Activated B cell treated with CpG ODN at 0.5 μM for 24 hours (primary cell): ENCODE data around the gene MLLT1. TPM values are rescaled to one million over a fixed set of nuclear protein-coding genes. Genes with fewer than 3 reads are reported as not detected.

ENCODE experiments used
- ATAC-seq: fragments of 200-7000 bp; cut with Tn5 transposase; one replicate; pipeline ENCODE4 v1.10.0; 2021; ENCODE audit warnings: low read depth, mild to moderate bottlenecking, moderate library complexity
- CTCF ChIA-PET: fragments of 350-600 bp; sonication (Branson Sonifier 250); formaldehyde crosslinking; loops from one replicate; lab custom pipeline; 2021; ENCODE audit warnings: antibody characterized with exemption; lab: Charles Lee
- POLR2A ChIA-PET: fragments of 350-600 bp; sonication (Branson Sonifier 250); formaldehyde crosslinking; loops from one replicate; lab custom pipeline; 2021; ENCODE audit warnings: antibody characterized with exemption; lab: Charles Lee
- DNase-seq: peaks from one replicate; pipeline ENCODE4 v3.0.0; 2022
- H3K27ac Mint-ChIP-seq: one replicate; pipeline ENCODE4 v1.8.0; 2020; ENCODE audit warnings: mixed read lengths
- H3K27me3 Mint-ChIP-seq: one replicate; pipeline ENCODE4 v1.8.0; 2021; ENCODE audit warnings: mixed read lengths
- H3K36me3 Mint-ChIP-seq: one replicate; pipeline ENCODE4 v1.8.0; 2021; ENCODE audit warnings: low read depth, mixed read lengths
- H3K4me1 Mint-ChIP-seq: one replicate; pipeline ENCODE4 v1.8.0; 2021; ENCODE audit warnings: mixed read lengths
- H3K4me3 Mint-ChIP-seq: one replicate; pipeline ENCODE4 v1.8.0; 2020; ENCODE audit warnings: mild to moderate bottlenecking, mixed read lengths
- H3K9me3 Mint-ChIP-seq: one replicate; pipeline ENCODE4 v1.8.0; 2020; ENCODE audit warnings: mixed read lengths
- intact Hi-C: fragments of 100-400 bp; cut with micrococcal nuclease; formaldehyde crosslinking; loops from one replicate; pipeline ENCODE4 v1.15.1; 2024
- total RNA-seq: library from RNA; stranded (reverse); gene quantifications from 2 replicates; pipeline ENCODE4 v1.2.3, GENCODE V29; 2022
- TF ChIP-seq, protein P1 (sequence below): fragments of 200-600 bp; IDR thresholded peaks from one replicate; pipeline ENCODE4 v1.8.0; 2022; ENCODE audit warnings: antibody characterized with exemption, mild to moderate bottlenecking

MLLT1 gene
- total RNA-seq, 1 donor from 2014 or later, result 41.3 TPM

DNA sequence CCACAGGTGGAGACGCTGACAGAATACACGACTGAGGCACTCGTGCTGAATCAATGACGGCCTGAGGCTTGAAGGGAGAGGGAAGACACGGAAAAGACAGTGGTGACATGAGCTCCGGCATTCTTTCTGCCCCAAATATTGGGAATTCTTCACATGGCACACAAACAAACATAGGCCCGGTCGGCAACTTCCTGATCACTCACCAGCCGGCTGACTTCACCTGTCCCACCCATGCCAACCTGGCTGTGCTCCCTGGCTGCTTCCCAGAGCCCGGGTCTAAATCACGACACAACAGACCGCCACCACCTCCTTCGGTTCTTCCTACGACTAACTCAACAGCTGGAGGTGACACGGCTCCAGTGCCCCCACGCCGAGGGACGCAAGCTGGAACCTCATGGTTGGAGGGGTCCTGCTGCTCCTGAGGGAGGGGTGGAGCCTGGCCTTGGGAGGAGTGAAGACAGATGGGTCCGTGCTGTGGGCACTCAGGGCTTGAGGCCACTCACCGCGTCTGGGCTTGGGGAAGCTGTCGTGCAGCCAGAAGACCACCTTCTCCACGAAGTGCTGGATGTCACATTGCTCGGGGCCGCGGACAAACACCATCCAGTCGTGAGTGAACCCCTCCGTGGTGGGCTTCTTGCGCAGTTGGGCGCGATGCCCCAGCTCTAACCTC lies 9.6 kb downstream of the MLLT1 start:
- ChIA-PET POLR2A (no interaction called here), CTCF (no interaction called here)
- no peaks in the 10 kb centered on the region for H3K27me3 Mint-ChIP-seq
- DNase-seq (no peak), ATAC-seq (no peak)
- TF ChIP-seq, protein P1, sequence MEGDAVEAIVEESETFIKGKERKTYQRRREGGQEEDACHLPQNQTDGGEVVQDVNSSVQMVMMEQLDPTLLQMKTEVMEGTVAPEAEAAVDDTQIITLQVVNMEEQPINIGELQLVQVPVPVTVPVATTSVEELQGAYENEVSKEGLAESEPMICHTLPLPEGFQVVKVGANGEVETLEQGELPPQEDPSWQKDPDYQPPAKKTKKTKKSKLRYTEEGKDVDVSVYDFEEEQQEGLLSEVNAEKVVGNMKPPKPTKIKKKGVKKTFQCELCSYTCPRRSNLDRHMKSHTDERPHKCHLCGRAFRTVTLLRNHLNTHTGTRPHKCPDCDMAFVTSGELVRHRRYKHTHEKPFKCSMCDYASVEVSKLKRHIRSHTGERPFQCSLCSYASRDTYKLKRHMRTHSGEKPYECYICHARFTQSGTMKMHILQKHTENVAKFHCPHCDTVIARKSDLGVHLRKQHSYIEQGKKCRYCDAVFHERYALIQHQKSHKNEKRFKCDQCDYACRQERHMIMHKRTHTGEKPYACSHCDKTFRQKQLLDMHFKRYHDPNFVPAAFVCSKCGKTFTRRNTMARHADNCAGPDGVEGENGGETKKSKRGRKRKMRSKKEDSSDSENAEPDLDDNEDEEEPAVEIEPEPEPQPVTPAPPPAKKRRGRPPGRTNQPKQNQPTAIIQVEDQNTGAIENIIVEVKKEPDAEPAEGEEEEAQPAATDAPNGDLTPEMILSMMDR, result no peak
- H3K4me1 Mint-ChIP-seq, result peaks cover 3% of the 10 kb centered on the region
- intact Hi-C loops, result no loop called here
- H3K9me3 Mint-ChIP-seq, result no peaks in the 10 kb centered on the region
- H3K27ac Mint-ChIP-seq, result no peak overlapping the region
- H3K36me3 Mint-ChIP-seq, result peaks cover 45% of the 10 kb centered on the region
- no peak overlapping the region for H3K4me3 Mint-ChIP-seq

DNA sequence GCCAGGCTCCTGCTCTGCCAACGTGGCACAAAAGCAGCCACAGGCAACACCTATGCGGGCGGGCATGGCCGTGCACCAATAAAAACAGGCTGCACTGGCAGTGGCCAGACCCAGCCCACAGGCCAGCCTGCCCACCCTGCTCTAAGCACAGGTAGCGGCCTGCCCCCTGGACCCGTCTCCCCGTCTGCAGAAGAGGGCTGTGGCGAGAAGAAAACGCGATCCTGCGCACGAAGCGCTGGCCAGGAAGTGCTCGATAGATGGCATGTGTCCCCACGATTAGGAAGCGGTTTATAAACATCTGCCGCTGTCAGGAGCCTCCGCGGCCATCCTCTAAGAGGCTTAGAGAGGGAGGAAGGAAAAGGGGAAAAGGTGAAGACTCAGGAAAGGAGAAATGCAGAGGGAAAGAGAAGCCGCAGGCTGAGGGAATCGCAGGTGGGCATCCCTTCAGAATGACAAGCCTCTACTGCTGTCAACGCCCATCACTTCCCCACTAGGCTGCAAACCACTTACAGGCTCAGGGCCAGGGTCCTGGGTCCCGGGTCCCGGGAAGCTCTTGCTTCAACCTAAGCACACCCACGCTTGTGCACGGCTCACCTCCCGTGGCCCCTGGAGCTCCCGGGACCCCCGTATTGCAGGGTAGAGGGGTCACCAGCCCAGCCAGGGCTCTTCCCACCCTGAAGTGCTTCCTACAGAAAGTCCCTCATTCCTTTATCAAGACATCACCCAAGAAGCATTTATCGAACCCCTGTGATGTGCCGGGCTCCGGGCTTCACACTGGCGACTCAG lies 10.5 kb downstream of the MLLT1 start:
- CTCF ChIA-PET, result no interaction called here
- intact Hi-C loops, result no loop called here

DNA sequence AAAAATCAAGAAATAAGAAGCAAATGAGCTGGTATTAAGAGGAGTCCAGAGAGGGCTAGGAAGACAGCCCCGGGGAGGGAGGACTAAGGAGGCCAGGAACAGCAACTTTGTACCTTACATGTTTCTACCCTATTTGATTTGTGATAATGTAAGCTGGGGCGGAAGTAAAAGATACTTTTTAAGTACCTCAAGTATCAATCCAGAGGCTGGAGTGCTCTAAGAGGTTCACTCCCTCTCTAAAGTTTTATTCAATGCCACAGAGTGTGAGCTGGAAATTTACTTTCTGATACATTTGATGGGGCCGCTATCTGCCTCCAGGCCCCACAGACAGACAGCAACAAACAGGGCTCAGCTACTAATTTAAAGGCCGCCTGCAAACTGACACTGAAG lies 11.4 kb downstream of the MLLT1 start:
- POLR2A ChIA-PET, result no interaction called here
- Mint-ChIP-seq H3K4me3 (no peak overlapping the region), H3K27me3 (no peaks in the 10 kb centered on the region), H3K9me3 (no peaks in the 10 kb centered on the region), H3K4me1 (no peaks in the 10 kb centered on the region), H3K27ac (no peak overlapping the region), H3K36me3 (peaks cover 58% of the 10 kb centered on the region)
- ATAC-seq, result no peak
- no peak for DNase-seq
- TF ChIP-seq, protein P1, result no peak
- intact Hi-C loops, result no loop called here
- CTCF ChIA-PET, result no interaction called here

More for the DNA sequence above, 10.5 kb downstream of the MLLT1 start:
- Mint-ChIP-seq H3K27ac (no peak overlapping the region), H3K4me3 (no peak overlapping the region), H3K36me3 (peaks cover 51% of the 10 kb centered on the region), H3K27me3 (no peaks in the 10 kb centered on the region), H3K4me1 (peaks cover 3% of the 10 kb centered on the region), H3K9me3 (no peaks in the 10 kb centered on the region)
- no peak for ATAC-seq
- TF ChIP-seq, protein P1, result no peak
- POLR2A ChIA-PET, result no interaction called here
- DNase-seq, result no peak

DNA sequence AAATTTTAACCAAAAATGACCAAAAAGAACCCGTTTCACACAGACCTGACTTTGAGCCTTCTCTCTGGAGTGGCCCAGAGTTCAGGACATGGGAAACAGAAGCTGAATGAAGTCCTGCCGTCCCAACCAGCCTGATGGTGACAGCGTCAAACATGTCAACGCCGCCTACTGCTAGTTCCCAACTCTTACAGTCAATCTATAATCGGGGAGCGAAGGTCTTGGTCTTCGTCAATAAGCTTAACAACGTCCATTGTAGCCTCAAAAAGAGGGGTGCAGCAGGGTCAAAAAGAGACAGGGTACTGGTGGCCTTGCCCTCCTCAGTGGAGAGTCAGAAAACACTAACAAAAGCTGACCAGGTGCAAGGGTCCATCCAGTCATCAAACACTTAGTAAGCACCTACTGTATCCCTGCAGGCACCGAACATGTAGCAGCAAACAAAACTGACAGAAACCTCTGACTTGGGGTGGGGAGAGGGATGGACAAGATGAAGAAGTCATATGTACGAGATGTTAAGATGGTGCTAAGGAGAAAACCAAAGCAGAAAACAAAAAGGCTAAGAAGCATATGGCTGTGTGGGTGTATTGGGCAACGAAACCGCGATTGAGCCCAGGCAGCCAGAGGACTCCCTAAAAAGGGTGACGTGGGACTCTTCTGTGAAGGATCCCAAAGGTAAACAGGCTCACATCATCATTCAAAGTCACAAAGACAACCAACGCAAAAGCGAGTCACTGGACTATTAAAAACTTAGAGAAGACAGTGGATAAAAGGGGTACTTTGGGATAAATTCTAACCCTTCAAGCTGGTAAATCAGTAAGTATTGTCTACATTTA lies 12.0 kb downstream of the MLLT1 start:
- intact Hi-C loops, result no loop called here
- no peak overlapping the region for H3K27ac Mint-ChIP-seq
- H3K27me3 Mint-ChIP-seq, result no peaks in the 10 kb centered on the region
- no peaks in the 10 kb centered on the region for H3K4me1 Mint-ChIP-seq
- ChIA-PET POLR2A (no interaction called here), CTCF (no interaction called here)
- ATAC-seq (no peak), DNase-seq (no peak)
- no peak overlapping the region for H3K4me3 Mint-ChIP-seq
- TF ChIP-seq, protein P1, result no peak
- H3K9me3 Mint-ChIP-seq, result no peaks in the 10 kb centered on the region
- H3K36me3 Mint-ChIP-seq, result peaks cover 63% of the 10 kb centered on the region

DNA sequence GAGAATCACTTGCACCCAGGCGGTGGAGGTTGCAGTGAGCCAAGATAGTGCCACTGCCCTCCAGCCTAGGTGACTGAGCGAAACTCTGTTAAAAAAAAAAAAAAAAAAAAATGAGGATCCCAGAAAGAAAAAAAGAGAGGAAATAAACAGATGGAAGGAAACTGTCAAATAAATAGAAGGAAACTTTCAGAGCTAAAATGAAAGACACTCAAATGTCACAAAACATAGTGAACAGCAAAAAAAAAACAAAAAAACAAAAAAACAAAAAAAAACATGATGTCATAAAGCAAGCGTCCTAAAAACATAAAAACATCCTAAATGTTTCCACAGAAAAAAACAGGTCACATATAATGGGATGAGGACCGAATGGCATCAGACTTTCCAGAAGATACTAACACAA lies 15.0 kb downstream of the MLLT1 start:
- Mint-ChIP-seq H3K4me1 (no peaks in the 10 kb centered on the region), H3K27me3 (no peaks in the 10 kb centered on the region), H3K4me3 (no peak overlapping the region), H3K9me3 (no peaks in the 10 kb centered on the region), H3K36me3 (peaks cover 78% of the 10 kb centered on the region), H3K27ac (no peak overlapping the region)
- CTCF ChIA-PET, result no interaction called here
- intact Hi-C loops, result no loop called here
- TF ChIP-seq, protein P1, result no peak
- POLR2A ChIA-PET, result interaction anchor here (0.6 kb wide), 1 partner anchor 972 kb away, joined by 5 read pairs; no protein-coding TSS in a partner anchor
- DNase-seq, result no peak
- ATAC-seq, result no peak
